ENCODE measurements around the gene CMPK2. TPM values are rescaled to one million over a fixed set of nuclear protein-coding genes. Genes with fewer than 3 reads are reported as not detected.

CMPK2 gene
- total and polyA plus RNA-seq, 9 of the 15 experiments (the other 6 are each of a cell fraction or from before 2014, with no cell fraction given): 2.6 to 10.5 (median 5.0) TPM

DNA sequence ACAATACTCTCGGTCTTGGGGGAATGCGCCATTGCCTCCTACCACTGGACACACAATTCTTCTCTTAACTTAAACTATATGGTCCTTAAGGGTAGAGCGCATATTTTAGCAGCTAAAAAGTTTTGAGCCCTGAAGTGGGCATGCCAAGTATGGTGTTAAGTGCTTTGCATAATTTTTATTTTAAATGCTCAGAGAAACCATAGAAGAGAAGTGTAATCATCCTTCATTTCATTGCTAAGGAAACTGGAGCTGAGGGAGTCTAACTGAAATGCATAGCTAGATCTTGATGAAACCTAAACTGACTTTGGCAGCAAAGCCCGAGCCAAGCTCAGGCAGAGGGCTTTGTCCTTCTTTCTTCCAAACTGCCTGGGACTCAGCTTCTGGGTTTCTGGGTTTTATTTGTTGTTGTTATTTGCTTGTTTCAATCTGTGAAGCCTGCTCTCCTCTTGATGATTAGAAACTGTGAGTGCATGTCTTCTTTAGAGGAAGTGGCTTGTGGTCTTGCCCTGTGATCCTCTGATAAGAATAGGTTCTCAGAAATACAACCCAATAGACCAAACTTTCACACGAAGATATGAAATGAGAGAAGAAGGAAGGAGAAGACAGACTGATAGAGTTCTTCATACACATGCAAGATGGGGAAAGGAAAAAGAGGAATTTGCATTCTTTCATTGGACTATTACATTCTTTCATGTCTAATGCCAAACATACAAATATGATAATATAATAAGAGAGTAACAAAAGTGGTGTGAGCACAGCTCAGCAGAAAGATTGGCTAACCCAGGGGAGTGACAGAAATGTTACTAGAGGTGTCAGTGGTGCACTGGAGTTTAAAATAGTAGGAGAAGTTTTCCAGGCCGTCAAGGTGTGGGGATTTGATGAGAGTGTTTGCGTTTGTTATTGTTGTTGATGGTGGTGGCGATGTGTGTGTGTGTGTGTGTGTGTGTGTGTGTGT, 44.0 kb upstream of the CMPK2 start (continued):
- TF ChIP-seq, protein P1, sequence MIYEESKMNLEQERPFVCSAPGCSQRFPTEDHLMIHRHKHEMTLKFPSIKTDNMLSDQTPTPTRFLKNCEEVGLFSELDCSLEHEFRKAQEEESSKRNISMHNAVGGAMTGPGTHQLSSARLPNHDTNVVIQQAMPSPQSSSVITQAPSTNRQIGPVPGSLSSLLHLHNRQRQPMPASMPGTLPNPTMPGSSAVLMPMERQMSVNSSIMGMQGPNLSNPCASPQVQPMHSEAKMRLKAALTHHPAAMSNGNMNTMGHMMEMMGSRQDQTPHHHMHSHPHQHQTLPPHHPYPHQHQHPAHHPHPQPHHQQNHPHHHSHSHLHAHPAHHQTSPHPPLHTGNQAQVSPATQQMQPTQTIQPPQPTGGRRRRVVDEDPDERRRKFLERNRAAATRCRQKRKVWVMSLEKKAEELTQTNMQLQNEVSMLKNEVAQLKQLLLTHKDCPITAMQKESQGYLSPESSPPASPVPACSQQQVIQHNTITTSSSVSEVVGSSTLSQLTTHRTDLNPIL (CRISPR knock-in tag; IDR thresholded peaks at IDR 0.05): no peak
- TF ChIP-seq, protein P2, sequence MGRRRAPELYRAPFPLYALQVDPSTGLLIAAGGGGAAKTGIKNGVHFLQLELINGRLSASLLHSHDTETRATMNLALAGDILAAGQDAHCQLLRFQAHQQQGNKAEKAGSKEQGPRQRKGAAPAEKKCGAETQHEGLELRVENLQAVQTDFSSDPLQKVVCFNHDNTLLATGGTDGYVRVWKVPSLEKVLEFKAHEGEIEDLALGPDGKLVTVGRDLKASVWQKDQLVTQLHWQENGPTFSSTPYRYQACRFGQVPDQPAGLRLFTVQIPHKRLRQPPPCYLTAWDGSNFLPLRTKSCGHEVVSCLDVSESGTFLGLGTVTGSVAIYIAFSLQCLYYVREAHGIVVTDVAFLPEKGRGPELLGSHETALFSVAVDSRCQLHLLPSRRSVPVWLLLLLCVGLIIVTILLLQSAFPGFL (CRISPR knock-in tag; IDR thresholded peaks at IDR 0.05): no peak
- TF ChIP-seq SREBF1 (IDR thresholded peaks at IDR 0.05; ENCODE audit: borderline replicate concordance, low read depth, low read length): no peak
- TF ChIP-seq ZNF354B (CRISPR knock-in tag; IDR thresholded peaks at IDR 0.05): no peak
- no peak for TF ChIP-seq SRSF1 (IDR thresholded peaks at IDR 0.05; ENCODE audit: low read depth, low read length)
- TF ChIP-seq CBX1 (IDR thresholded peaks at IDR 0.05; ENCODE audit: low read depth): no peak
- no peak for TF ChIP-seq KDM5B (IDR thresholded peaks at IDR 0.05; ENCODE audit: insufficient replicate concordance, low read depth, low read length)
- TF ChIP-seq ZC3H8 (IDR thresholded peaks at IDR 0.05): no peak
- TF ChIP-seq SRF (CRISPR knock-in tag; IDR thresholded peaks at IDR 0.05): no peak
- no peak for TF ChIP-seq CREBBP (IDR thresholded peaks at IDR 0.05; ENCODE audit: low read depth, low read length)
- TF ChIP-seq, protein P3, sequence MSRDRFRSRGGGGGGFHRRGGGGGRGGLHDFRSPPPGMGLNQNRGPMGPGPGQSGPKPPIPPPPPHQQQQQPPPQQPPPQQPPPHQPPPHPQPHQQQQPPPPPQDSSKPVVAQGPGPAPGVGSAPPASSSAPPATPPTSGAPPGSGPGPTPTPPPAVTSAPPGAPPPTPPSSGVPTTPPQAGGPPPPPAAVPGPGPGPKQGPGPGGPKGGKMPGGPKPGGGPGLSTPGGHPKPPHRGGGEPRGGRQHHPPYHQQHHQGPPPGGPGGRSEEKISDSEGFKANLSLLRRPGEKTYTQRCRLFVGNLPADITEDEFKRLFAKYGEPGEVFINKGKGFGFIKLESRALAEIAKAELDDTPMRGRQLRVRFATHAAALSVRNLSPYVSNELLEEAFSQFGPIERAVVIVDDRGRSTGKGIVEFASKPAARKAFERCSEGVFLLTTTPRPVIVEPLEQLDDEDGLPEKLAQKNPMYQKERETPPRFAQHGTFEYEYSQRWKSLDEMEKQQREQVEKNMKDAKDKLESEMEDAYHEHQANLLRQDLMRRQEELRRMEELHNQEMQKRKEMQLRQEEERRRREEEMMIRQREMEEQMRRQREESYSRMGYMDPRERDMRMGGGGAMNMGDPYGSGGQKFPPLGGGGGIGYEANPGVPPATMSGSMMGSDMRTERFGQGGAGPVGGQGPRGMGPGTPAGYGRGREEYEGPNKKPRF (IDR thresholded peaks at IDR 0.05; ENCODE audit: low read depth, low read length): no peak
- no peak for TF ChIP-seq MEF2A (IDR thresholded peaks at IDR 0.05; ENCODE audit: control insufficient read depth, low read depth, low read length)
- TF ChIP-seq, protein P4, sequence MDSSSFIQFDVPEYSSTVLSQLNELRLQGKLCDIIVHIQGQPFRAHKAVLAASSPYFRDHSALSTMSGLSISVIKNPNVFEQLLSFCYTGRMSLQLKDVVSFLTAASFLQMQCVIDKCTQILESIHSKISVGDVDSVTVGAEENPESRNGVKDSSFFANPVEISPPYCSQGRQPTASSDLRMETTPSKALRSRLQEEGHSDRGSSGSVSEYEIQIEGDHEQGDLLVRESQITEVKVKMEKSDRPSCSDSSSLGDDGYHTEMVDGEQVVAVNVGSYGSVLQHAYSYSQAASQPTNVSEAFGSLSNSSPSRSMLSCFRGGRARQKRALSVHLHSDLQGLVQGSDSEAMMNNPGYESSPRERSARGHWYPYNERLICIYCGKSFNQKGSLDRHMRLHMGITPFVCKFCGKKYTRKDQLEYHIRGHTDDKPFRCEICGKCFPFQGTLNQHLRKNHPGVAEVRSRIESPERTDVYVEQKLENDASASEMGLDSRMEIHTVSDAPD (CRISPR knock-in tag; IDR thresholded peaks at IDR 0.05): no peak
- TF ChIP-seq HDAC8 (tag; IDR thresholded peaks at IDR 0.05): no peak
- no peak for TF ChIP-seq RB1 (IDR thresholded peaks at IDR 0.05; ENCODE audit: low read depth)
- peak; percentile 95 for TF ChIP-seq SOX6 (IDR thresholded peaks at IDR 0.05)
- no peak for TF ChIP-seq RBM17 (IDR thresholded peaks at IDR 0.05; ENCODE audit: borderline replicate concordance, low read depth, low read length)
- TF ChIP-seq ZNF263 (CRISPR knock-in tag; IDR thresholded peaks at IDR 0.05; ENCODE audit: borderline replicate concordance): no peak
- peak; percentile 81 for TF ChIP-seq FOSL1 (tag; conservative IDR thresholded peaks at IDR 0.05)
- TF ChIP-seq, protein P5, sequence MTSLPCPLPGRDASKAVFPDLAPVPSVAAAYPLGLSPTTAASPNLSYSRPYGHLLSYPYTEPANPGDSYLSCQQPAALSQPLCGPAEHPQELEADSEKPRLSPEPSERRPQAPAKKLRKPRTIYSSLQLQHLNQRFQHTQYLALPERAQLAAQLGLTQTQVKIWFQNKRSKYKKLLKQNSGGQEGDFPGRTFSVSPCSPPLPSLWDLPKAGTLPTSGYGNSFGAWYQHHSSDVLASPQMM (CRISPR knock-in tag; IDR thresholded peaks at IDR 0.05): no peak
- no peak for TF ChIP-seq ZNF764 (CRISPR knock-in tag; IDR thresholded peaks at IDR 0.05; ENCODE audit: low read depth)
- no peak for TF ChIP-seq KHSRP (IDR thresholded peaks at IDR 0.05)

Measured in K562 (cell line).